GM08714 (cell line): ENCODE measurements around the gene PALLD.

Source experiments
- H3K4me3 ChIP-seq: fragments of 200-500 bp; sonication (Bioruptor generic); 2 replicates; pipeline ENCODE4 v1.5.1; 2014; ENCODE audit warnings: mild to moderate bottlenecking, low read length, inconsistent platforms
- ZNF274 ChIP-seq: IDR thresholded peaks from 2 replicates; pipeline ENCODE4 v1.6.1; 2012; ENCODE audit warnings: mild to moderate bottlenecking, low read depth, low read length

PALLD gene

GRCh38 chr4:168570466-168570865 lies 73.6 kb downstream of the PALLD start:
- TF ChIP-seq ZNF274: no peak
- H3K4me3 ChIP-seq: no peak overlapping the region

- no peak overlapping the region for H3K4me3 ChIP-seq
- TF ChIP-seq ZNF274: no peak
Measured at GRCh38 chr4:168572002-168572401, 75.2 kb downstream of the PALLD start.

- no peak for TF ChIP-seq ZNF274
- no peak overlapping the region for H3K4me3 ChIP-seq
Measured at GRCh38 chr4:168573870-168574269, 77.0 kb downstream of the PALLD start.

- no peak overlapping the region for H3K4me3 ChIP-seq
- no peak for TF ChIP-seq ZNF274
Measured at GRCh38 chr4:168574581-168575295, 77.9 kb downstream of the PALLD start.

- H3K4me3 ChIP-seq: no peak overlapping the region
- TF ChIP-seq ZNF274: no peak
Measured at GRCh38 chr4:168575473-168575872, 78.6 kb downstream of the PALLD start.

- TF ChIP-seq ZNF274: no peak
Measured at GRCh38 chr4:168577624-168578023, 80.8 kb downstream of the PALLD start.

GRCh38 chr4:168580228-168580627 lies 83.4 kb downstream of the PALLD start:
- no peak overlapping the region for H3K4me3 ChIP-seq
- no peak for TF ChIP-seq ZNF274

More at GRCh38 chr4:168577624-168578023, 80.8 kb downstream of the PALLD start:
- H3K4me3 ChIP-seq: no peak overlapping the region

- H3K4me3 ChIP-seq: no peak overlapping the region
- TF ChIP-seq ZNF274: no peak
Measured at GRCh38 chr4:168584321-168584771, 87.5 kb downstream of the PALLD start.

GRCh38 chr4:168585168-168586091 lies 88.6 kb downstream of the PALLD start:
- no peak overlapping the region for H3K4me3 ChIP-seq
- TF ChIP-seq ZNF274: no peak

GRCh38 chr4:168586926-168587325 lies 90.1 kb downstream of the PALLD start:
- no peak overlapping the region for H3K4me3 ChIP-seq
- no peak for TF ChIP-seq ZNF274

GRCh38 chr4:168587411-168588125 lies 90.7 kb downstream of the PALLD start:
- H3K4me3 ChIP-seq: no peak overlapping the region

GRCh38 chr4:168588916-168589531 lies 92.2 kb downstream of the PALLD start:
- no peak for TF ChIP-seq ZNF274
- H3K4me3 ChIP-seq: no peak overlapping the region

More at GRCh38 chr4:168587411-168588125, 90.7 kb downstream of the PALLD start:
- TF ChIP-seq ZNF274: no peak

GRCh38 chr4:168592676-168593075 lies 95.8 kb downstream of the PALLD start:
- TF ChIP-seq ZNF274: no peak
- no peak overlapping the region for H3K4me3 ChIP-seq

GRCh38 chr4:168593399-168593798 lies 96.5 kb downstream of the PALLD start:
- no peak for TF ChIP-seq ZNF274
- no peak overlapping the region for H3K4me3 ChIP-seq

- no peak for TF ChIP-seq ZNF274
- no peak overlapping the region for H3K4me3 ChIP-seq
Measured at GRCh38 chr4:168594121-168594520, 97.3 kb downstream of the PALLD start.
